ENCODE results near the gene MADD. TPM values are rescaled to one million over a fixed set of nuclear protein-coding genes. Genes with fewer than 3 reads are reported as not detected.
"Not testable (repeated sequence)": the region's sequence is repeated elsewhere in the genome, so short reads cannot be mapped to it uniquely, and the experiment has no call there.

MADD gene
- total and polyA plus RNA-seq, 3 donors from 2014 or later: 87.8 to 118 (median 103) TPM

DNA sequence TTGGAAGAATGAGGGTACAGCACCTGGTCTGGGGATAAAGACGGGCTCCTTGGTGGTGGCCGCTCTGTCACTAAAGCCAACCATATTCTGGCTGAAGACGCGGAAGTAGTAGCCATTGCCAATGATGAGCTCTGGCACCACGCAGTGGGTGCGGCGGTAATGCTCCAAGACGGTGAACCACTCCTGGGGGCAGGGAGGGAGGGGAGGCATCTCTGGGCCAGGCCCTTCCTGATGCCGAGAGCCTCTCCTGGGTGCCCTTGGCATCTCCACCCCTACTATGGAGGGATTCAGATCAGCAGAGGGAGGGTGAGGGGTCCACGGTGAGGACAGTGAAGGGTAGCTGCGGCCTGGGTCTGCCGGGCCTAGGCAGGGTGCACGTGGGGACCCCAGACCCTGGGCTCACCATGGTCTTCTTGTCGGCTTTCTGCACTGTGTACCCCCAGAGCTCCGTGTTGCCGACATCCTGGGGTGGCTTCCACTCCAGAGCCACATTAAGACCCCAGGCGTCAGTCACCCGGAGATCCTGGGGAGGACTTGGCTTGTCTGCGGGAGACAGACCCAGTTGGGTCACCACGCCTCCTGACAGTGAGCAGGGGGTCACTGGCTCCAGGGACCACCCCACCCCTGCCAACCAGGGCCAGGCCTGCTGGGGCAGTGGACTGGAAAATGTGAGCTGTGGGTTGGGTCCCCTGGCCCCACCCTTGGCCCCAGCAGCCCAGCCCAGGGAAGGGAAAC, 63.0 kb downstream of the MADD start:
- 79 to 95% methylated on average over 5 to 16 of the region's 20 CpGs for WGBS, 2 donors
- DNase-seq: no peak
- no peak for TF ChIP-seq POLR2A (IDR thresholded peaks at IDR 0.05)
- TF ChIP-seq, protein P1, sequence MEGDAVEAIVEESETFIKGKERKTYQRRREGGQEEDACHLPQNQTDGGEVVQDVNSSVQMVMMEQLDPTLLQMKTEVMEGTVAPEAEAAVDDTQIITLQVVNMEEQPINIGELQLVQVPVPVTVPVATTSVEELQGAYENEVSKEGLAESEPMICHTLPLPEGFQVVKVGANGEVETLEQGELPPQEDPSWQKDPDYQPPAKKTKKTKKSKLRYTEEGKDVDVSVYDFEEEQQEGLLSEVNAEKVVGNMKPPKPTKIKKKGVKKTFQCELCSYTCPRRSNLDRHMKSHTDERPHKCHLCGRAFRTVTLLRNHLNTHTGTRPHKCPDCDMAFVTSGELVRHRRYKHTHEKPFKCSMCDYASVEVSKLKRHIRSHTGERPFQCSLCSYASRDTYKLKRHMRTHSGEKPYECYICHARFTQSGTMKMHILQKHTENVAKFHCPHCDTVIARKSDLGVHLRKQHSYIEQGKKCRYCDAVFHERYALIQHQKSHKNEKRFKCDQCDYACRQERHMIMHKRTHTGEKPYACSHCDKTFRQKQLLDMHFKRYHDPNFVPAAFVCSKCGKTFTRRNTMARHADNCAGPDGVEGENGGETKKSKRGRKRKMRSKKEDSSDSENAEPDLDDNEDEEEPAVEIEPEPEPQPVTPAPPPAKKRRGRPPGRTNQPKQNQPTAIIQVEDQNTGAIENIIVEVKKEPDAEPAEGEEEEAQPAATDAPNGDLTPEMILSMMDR (IDR thresholded peaks at IDR 0.05): no peak

DNA sequence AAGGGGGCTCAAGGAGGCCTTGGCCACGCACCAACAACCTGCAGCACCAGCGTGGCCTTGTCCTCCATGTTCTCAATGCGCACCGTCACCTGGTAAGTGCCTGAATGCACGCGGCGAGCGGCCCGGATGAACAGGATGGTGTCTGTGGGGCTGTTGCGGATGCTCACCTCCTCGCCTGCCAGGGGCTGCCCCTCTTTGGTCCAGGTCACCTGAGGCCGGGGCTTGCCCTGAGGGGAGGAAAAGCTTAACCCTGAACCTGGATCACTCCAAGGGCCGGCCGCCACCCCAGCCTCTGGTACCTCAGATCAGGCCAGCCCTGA, 63.6 kb downstream of the MADD start:
- Histone ChIP-seq H3K27me3 (no peaks in the 10 kb centered on the region), H3K9me3 (no peaks in the 10 kb centered on the region), H3K4me1 (no peaks in the 10 kb centered on the region), H3K36me3 (ENCODE audit: low read depth, missing control alignments) (no peaks in the 10 kb centered on the region), H3K4me3 (no peak overlapping the region), H3K27ac (no peak overlapping the region)
- WGBS, 2 donors: 96 to 100% methylated on average over 2 to 14 of the region's 14 CpGs
- no peak for DNase-seq
- intact Hi-C loops (cut with DNase I; ENCODE audit: low total_unique reads): no loop called here
- TF ChIP-seq, protein P1 (IDR thresholded peaks at IDR 0.05): no peak
- TF ChIP-seq POLR2A (IDR thresholded peaks at IDR 0.05): no peak

More for the DNA sequence above, 63.0 kb downstream of the MADD start:
- no peaks in the 10 kb centered on the region for H3K36me3 ChIP-seq (ENCODE audit: low read depth, missing control alignments)
- intact Hi-C loops (cut with DNase I; ENCODE audit: low total_unique reads): no loop called here
- no peak overlapping the region for H3K27ac ChIP-seq
- no peak overlapping the region for H3K4me3 ChIP-seq
- no peaks in the 10 kb centered on the region for H3K9me3 ChIP-seq
- H3K4me1 ChIP-seq: no peaks in the 10 kb centered on the region
- no peaks in the 10 kb centered on the region for H3K27me3 ChIP-seq

DNA sequence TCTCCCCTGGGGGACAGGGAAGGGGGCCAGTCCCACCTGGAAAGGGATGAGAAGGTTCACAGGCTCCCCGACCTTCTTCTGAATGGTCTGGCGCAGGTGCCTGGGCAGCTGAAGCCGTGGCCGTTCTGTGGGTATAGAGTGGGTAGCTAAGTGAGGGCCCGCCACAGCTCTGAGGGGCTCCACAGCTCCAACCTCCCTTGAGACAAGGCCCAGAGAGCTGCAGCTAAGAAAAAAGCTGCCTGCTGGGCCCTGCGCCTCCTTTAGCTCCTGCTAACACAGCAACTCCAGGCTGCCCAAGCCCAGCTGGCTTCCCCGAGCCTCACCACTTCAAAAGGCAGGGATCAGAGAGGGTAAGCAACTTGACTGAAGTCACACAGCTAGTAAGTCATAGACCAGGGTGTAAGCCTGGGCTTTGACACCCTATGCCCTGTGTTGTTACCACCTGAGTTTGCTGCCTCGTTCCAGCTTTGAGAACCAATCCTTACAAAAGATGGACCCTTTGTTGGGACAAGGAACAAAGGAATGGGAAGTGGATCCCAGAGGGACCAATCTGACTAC, 64.0 kb downstream of the MADD start:
- no peak for DNase-seq
- H3K27me3 ChIP-seq: no peaks in the 10 kb centered on the region
- intact Hi-C loops (cut with DNase I; ENCODE audit: low total_unique reads): no loop called here
- 93 to 96% methylated on average over 8 of the region's 8 CpGs for WGBS, 2 donors
- no peaks in the 10 kb centered on the region for H3K4me1 ChIP-seq
- no peaks in the 10 kb centered on the region for H3K9me3 ChIP-seq
- no peak overlapping the region for H3K4me3 ChIP-seq
- H3K27ac ChIP-seq: no peak overlapping the region
- no peaks in the 10 kb centered on the region for H3K36me3 ChIP-seq (ENCODE audit: low read depth, missing control alignments)
- TF ChIP-seq POLR2A (IDR thresholded peaks at IDR 0.05): no peak
- TF ChIP-seq, protein P1 (IDR thresholded peaks at IDR 0.05): no peak

DNA sequence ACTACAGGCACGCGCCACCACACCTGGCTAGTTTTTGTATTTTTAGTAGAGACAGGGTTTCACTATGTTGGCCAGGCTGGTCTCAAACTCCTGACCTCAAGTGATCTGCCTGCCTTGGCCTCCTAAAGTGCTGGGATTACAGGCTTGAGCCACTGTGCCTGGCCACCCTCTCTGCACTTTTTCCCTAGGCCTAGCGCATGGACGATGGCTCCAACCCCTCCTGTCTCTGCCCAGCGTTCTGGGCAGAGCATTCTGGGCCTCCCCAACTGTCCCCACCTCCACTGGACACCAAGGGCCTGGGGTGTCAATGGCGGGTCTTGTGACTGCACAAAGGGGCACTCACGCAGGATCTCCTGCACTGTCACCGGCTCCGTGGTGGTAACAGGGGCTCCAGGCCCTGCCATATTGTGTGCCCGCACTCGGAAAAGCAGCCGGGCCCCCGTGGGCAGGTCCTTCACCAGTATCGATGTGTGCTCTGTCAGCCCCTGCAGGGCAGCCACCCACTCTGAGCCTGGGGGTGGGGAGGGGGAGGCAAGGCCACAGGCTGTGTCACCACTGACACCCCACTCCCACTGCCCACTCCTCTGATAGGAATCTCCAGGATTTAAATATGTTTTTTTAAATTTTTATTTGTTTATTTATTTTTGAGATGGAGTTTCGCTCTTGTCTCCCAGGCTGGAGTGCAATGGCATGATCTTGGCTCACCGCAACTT, 64.9 kb downstream of the MADD start:
- DNase-seq: not testable (repeated sequence)

DNA sequence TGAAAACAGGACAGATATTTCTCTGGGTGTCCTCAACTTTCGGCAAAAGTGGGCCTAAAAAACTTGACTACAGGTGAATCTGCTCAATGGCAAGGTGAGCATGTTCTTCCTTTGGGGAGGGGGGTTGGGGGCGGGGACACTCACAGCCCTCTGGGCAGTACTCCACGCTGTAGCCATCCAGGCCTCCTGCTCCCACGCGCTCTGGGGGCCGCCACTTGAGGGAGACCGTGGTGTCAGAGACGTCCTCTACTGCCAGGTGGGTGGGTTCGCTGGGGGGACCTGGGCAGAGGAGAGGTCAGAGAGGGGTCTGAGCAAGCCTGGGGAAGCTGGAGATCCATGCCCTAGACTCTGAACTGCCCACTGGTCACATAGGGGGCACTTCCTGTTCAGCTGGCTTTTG, 65.8 kb downstream of the MADD start:
- Histone ChIP-seq H3K9me3 (no peaks in the 10 kb centered on the region), H3K27me3 (no peaks in the 10 kb centered on the region), H3K36me3 (ENCODE audit: low read depth, missing control alignments) (no peaks in the 10 kb centered on the region), H3K4me1 (no peaks in the 10 kb centered on the region), H3K27ac (no peak overlapping the region), H3K4me3 (no peak overlapping the region)
- DNase-seq: no peak
- intact Hi-C loops (cut with DNase I; ENCODE audit: low total_unique reads): no loop called here
- TF ChIP-seq, protein P1 (IDR thresholded peaks at IDR 0.05): no peak
- no peak for TF ChIP-seq POLR2A (IDR thresholded peaks at IDR 0.05)
- 82 to 84% methylated on average over 5 to 9 of the region's 9 CpGs for WGBS, 2 donors

More for the DNA sequence above, 64.9 kb downstream of the MADD start:
- H3K9me3 ChIP-seq; H3K4me3 ChIP-seq; H3K4me1 ChIP-seq; H3K27ac ChIP-seq; intact Hi-C loops (cut with DNase I; ENCODE audit: low total_unique reads); H3K36me3 ChIP-seq (ENCODE audit: low read depth, missing control alignments); H3K27me3 ChIP-seq: not testable (repeated sequence)
- WGBS, 2 donors: 94 to 100% methylated on average over 4 to 16 of the region's 16 CpGs
